Kasumi-1 (cell line): ENCODE data around the gene KRT1.
"Not testable (repeated sequence)": the region's sequence is repeated elsewhere in the genome, so short reads cannot be mapped to it uniquely, and the experiment has no call there.

ENCODE experiments used
- DNase-seq, 2 experiments: peaks; one replicate each; lab custom pipeline; 2025; lab: John Stamatoyannopoulos, UW

Gene KRT1

DNA sequence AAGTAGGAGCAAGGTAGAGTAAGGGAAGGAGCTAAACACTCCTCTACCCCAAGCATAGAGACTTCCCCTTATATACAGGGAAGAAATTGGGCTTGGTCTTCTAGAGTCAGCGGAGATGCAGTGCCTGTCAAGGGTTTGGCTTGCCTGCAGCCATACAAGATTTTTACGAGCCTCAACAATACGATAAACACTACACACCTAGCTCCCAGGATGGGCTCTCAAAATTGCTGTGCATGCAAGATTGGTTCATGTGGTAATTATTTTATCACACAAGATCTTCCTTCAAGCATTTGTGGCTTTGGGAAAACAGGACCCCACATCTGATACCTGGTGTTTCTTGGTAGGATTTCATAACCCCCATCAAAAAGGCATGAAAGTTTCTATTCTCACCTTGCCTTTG, at the start of gene KRT1:
KRT1 (minus strand) TSS at position 45 of the 400 bp plus-strand sequence. CDS start 59 bp downstream, outside the sequence.
- no peak for DNase-seq

DNA sequence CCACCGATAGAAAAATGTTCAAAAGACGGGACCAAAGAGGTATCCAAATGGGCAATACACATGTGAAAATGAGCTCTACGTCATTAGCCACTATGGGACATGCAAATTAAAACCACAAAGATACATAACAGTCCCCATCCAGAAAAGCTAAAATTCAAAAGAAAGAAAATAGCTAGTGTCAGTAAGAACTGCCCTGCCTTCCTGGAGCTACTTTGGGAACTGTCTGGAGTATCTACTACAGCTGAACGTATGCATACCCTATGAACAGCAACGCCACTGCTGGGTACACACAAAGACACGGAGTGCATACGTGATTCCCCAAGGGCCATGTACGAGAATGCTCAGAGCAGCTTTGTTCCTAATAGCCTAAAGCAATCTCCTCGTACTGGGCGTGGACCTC, 48.9 kb upstream of the KRT1 start:
- DNase-seq = no peak

DNA sequence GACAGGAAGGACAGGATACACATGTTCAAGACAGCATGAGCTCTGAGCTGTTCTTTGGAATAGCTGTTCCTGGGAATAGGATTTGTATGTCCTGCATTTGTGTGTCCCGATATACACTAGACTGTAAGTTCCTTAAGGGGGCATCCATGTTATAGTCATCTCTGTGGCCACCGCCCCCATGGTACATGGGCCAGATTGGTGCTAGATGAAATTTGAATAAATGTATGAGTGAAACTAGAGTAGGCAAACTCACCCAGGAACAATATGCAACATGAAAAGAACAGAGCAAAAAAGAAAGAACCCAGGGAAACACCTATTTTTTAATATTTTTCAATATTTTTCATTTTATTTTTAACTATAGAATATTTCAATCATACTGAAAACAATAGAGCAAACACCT, 48.2 kb upstream of the KRT1 start:
- no peak for DNase-seq

DNA sequence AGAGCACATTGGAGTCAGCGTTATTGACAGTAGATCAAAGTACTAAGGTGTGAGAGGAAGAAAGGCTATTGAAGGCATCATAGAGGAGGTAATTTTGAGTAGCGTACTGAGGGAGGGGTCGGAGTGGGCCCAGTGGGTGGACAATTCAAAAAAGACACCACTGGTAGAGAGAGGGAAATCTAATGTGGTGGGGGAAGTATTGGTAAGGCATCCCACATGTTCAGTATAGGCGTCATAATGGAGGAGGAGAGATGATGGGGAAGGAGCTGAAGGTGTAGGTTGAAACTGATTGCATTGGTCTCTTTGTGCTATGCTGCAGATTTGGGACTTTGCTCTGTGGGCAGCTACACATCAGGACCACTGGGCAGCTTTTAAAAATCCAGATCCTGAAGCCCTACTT, 46.8 kb upstream of the KRT1 start:
- no peak for DNase-seq

DNA sequence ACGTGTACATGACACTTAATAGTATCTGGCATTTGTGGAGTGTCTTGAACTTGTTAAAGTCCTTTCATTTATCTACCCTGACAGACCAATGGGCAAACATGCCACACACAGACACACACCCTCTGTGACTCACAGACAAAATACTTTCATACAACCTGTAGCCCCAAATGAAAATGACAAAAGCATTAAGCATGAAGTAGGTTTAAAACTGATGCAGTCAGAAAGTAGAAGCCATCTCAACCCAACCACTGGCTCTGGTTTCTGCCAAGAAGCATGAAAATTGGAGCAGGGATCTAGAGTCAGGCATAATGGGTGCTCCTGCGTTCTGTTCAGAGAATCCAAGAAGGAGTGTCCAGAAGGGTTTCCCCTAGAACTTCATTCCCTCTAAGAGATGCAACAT, 46.2 kb upstream of the KRT1 start:
- no peak for DNase-seq

DNA sequence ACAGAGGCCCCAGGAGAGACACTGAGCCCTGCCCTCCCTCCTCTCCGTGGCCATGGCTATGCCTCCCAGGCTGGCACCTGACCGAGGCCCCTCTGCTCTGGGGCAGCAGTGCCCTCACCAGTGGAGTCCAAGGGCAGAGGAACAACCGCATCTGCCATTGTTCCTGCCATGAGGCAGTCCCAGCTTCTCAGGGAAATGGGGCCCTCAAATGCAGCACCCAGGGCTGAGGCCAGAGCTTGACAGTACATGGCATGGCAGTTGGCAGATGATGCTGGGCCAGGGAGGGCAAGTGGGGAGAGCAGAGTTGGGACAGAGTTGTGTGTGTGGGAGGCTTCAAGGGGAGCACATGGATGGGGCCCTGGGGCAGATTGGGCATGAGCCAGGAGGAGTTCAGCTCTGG, 44.2 kb upstream of the KRT1 start:
- DNase-seq = no peak

DNA sequence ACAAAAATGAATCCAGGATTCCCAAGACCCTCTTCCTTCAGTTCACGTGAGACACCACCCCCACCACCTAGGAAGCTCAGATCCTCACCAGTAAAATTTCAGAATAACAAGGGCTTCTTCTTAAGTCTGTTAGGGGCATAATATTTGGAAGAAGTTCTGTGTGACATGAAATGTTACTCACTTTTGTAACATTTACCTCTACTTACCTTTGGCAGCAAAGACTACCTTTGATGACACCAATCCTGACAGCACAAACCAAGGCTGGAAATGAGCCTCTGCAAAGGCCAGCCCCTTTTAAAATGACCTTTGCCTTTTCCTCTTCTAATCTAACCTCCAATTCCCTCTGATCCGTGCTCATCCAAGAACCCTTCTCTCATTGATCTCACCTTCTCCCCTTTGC, 42.5 kb upstream of the KRT1 start:
- DNase-seq = no peak

DNA sequence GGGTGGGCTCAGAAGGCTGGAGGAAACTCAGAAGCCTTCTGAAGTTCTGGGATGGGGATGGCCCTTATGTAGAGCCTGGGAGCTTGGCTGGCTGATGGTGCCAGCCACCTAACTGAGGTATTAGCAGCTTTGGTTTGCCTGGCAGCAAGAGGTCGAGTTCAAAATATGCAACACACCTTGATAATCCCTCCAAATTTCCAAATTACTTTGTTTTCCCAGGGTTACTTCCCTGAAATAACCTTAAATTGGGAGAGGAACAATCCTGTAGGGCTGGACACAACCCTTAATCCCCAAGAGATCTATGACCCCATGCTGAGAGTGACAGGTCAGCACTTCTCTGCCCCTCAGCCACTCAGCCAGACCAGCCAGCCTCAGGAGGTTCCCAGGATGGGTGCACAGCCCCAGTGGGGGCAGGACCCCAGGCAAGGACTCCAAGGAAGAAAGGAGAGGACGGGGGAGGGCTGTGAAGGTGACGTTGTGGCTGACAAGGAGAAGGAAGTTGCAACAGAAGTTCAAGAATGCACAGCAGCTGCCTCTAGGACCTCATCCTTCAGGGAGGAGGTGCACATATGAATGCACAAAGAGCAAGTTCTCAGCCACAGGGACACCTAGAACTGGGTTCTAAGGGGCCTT, 41.7 kb upstream of the KRT1 start:
- no peak for DNase-seq

DNA sequence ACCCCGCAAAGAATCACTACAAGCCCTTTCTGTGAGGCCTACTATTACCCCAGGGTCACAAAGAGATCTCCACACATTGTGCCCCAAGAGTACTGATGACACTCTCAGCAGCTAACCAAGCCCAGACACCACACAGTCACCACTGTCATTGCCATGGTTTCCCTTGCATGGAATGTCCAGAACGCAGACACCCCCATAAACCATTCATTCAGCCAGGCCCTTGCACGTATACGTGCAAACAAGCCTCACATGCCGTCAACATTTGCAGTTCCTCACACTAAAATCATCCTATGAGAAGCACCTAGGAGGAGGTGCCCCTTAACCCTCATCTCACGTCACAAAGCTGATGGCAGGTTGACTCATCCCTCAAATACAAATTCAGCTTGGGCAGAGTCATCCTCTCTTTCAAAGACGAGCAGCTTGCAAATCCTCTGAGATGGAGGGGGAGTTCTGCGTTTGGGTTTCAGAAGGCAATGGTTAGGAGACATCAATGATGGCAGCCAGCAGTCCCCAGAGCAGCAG, 40.2 kb upstream of the KRT1 start:
- no peak for DNase-seq

DNA sequence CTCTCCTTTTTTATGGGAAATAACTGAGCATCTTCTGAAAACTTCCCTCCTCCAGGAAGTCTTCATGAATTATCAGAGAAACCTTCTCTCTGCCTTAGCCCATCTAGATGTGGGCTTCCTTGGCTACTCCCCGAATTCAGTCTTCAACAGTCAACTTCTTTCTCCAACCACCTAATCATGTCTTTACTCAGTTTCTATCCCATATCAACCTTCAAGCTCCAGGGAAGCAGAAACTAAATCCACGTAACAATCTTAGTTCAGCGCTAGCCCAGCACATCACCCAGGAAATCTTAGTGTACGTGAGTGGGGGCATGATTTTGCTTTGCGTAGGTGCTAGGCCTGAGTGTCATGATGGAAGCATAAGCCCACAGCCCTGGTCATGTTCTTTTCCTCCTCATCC, 35.9 kb upstream of the KRT1 start:
- DNase-seq = no peak

DNA sequence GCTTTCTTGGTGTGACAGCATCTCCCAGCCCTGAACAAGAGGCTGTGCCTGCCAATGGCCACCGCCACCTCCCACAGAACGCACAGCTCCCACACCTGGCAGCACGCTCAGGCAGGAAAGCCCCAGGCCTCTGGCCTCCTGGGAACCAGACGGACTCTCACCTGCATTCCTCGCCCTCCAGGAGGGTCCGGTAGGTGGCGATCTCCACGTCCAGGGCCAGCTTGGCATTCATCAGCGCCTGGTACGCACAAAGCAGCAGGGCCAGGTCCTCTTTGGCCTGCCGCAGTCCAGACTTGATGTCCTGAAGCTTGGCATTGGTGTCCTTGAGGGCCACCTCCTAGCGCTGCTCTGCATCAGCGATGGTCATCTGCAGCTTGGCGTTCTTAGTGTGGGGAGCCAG, 35.2 kb upstream of the KRT1 start:
- DNase-seq = no peak

DNA sequence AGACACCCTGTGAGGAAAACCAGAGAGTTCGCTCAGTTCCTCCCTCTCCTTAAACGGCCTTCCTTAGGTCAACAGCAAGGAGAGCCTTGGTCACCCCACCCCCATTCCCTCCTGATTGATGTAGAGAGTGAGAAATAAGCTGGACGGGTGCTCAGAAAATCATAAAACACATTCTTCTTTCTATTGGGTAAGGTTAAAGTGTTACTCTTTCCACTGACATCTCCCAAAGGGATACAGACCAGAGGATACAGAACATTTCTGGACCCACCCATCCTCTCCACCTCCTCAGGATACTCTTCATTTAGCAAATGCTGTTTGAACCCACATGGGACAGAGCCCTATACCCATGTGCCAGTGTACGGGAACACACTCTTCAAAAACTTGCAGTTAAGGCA, 34.7 kb upstream of the KRT1 start:
- DNase-seq = no peak

DNA sequence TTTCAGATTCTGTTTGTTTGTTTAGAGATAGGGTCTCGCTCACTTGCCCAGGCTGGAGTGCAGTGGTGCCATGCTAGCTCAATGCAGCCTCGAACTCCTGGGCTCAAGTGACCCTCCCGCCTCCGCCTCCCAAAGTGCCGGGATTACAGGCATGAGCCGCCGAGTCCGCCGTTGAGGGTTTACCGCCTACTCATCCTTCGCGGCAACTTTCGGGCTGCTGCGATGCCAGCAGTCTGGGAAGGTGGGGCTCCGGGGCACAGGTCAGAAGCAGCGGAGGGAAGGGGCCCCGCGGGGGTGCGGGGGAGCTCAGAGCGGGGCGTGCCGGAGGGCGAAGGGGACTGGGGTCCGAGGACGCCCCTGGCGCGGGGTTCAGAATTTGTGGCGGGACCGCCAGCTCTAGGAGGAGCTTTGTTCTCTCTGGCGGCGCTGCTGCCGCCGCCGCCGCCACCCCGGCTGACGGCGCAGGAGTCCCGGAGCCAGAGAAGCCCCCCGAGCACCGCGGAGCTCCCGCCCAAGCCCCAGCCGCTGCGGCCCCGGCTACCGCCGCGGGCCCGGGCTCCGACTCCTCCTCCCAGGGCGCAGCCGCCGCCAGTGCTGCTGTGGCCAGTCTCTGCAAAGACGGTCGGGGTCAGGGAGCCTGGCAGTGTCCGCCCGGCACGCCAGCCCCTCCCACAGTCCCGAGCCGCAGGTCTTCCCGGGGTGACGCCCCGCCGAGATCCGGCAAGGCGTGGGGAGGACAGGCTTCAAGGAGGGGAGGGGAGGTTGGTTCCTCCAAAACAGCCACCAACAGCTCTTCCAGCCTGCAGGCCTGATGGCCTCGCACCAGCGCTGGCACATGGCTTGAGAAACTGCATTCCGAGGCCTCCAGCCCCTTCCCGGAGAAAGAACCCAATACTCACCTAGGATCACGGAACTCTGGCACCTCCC, 34.0 kb upstream of the KRT1 start:
- DNase-seq = no peak

DNA sequence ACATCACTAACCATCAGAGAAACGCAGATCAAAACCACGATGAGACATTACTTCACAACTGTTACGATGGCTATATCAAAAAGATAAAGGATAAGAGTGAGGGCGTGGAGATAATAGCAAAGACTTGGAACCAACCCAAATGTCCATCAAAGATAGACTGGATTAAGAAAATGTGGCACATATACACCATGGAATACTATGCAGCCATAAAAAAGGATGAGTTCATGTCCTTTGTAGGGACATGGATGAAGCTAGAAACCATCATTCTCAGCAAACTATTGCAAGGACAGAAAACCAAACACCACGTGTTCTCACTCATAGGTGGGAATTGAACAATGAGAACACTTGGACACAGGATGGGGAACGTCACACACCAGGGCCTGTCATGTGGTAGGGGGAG, 31.9 kb upstream of the KRT1 start:
- not testable (repeated sequence) for DNase-seq

DNA sequence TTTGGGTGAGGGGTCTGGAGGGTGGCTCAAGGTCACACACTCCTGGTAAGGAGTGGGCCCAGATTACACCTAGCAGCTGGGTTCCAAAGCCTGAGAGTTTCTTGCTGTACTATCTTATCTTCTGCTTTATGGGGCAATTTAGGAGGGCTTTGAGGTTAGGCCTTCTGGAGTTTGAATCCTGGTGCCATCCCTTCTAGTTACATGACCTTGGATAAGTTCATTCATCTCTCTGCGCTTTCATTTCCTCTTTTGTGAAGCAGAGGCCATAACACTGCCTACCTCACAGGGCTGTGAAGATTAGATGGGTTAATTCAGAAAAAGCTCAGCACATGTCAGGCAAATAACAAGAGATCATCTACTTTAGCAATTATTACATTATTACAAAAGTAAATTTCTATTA, 30.5 kb upstream of the KRT1 start:
- no peak for DNase-seq

DNA sequence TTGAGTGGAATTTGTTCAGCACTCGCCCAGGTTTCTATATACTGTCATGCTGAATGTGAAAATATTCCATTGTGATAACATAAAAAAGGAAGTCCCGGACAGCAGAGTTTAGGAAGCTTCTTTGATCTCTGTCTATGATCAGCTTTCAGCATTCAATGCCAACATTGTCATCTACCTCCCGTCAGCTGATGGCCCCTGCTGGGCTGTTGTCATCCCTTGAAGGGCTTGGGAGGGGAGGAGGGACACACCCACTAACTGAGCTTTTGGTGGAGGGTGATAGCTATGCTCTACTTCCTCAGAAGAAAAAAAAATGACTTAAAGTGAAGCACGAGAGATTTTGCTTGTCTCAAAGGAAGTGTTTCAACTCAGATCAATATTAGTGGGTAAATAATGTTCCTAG, 27.8 kb upstream of the KRT1 start:
- no peak for DNase-seq

DNA sequence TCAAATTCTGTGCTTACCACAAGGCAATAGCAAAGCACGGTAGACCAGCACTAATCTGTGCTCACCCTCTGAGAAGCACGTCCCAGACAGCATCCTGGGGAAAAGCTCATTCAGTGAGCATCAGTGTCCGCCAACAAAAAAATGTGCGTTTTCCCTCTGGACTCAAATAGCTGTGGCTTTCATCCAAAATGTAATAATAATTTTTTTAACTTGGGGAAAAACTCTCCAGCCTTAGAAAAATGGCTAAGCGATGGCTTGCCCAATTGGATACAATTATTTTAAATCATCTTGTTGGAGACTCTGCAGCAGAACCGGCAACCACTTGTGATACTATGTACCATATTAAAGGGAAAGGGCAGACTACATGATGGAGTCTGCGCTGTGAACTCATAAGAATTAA, 24.3 kb upstream of the KRT1 start:
- DNase-seq = no peak

DNA sequence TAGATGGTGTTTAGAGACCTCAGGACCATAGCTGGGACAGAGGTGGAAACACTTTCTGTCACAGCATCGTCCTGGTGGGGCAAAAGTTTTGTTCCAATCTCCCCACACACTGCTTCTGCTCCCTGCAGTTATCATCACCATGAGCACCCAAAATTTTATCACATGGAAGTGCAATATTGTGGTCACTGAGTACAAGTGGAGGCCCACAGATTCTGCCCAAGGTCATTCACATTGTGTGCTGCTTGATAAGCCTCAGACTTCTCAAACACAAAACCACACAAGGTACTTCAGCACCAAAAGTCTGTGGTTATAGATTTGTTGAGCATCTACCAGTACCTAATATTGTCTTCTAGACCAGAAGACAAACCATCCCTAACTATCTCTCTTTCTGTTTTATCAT, 23.7 kb upstream of the KRT1 start:
- DNase-seq = no peak

DNA sequence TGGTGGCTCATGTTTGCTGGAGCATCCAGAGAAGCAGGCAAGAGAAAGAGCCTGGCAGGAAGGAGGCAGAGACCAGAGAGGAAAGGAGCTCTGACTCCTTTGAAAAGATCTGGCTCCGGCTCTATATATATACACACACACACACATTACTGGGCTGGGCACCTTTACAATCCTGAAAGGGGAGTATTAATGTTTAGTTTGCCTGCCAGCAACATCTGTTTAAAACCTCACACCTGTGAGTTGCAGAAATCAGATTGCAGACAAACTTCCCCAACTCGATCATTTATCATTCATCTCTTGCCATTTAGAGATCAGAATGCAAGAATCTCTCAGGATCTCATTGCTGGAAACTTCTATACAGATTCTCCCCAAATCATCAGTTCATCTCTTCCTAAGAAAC, 23.2 kb upstream of the KRT1 start, which contains the start of gene KRT77:
KRT77 (minus strand) TSS at position 101 of the 400 bp plus-strand sequence; CDS start at position 11, 90 bp downstream.
- no peak for DNase-seq

DNA sequence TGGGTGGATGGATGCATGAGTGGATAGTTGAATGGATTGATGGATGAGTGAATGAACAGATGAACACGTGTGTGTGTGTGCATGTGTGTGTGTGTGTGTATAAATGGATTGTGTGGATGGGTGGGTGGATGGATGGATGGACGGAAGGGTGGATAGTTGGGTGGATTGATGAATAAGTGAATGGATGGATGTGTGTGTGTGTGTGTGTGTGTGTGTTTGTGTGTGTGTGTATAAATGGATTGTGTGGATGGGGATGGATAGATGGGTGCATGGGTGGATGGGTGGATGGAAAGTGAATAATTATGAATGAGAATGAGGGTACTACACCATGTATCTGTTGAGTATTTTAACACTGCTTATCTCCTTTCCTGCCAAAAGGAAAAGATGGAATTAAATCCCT, 22.1 kb upstream of the KRT1 start:
- no peak for DNase-seq

DNA sequence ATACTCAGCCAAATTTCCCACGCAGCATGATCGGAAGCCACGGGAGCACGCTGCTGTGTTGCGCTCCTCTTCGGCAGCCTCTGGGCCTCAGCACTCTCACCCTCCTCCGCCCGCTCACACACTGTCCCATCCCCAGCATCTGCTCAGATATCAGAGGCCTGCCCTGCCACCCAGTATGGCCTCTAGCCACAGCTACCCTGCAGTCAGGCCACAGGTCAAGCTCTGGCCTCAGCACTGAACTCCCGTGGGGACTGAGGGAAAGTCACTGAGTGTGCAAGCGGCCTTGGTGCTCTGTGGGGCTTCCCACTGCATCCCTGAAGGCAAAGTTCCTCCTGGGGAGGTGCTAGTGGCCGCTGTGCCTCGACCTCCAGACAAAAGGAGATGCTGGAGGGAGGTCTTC, 21.1 kb upstream of the KRT1 start:
- no peak for DNase-seq

DNA sequence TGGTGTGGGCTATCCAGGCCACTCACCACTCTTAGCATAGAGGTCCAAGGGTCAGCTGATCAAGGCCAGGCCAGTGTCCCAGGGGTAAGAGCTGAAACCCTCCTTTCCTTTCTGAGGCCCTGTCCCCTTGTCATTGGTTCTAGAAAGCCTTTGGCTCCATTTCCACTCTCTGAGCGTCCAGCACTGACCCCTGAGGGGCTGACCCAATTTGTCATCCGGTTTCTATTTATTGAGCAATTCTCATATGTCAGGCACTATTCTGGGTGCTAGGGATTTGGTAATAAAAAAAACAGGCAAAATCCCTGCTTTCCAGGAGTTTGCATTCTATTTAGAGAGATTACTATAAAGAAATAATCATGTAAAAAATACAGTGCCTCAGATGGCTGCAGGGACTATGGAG, 19.8 kb upstream of the KRT1 start:
- no peak for DNase-seq

DNA sequence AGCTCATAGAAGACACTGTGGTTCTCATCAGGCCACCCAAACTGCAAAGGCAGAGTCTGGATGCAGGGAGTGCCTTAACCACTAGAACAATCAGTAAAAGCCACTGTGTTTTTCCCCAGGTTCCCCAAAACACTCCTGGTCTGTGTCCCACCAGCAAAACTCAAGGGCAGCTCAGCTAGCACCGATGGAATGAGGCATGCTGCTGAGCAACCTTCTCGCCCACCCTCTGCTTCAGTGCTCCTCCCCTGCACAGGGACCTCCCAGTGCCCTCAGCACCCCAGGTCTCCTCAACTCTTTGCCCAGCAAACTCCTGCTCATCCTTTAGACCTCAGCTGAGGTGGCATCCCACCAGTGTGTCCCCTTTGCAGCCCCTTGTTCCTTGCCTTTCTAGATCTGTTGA, 19.2 kb upstream of the KRT1 start:
- no peak for DNase-seq
